T1000 (cell line): ENCODE measurements around the gene FOS.
"Not testable (repeated sequence)": the region's sequence is repeated elsewhere in the genome, so short reads cannot be mapped to it uniquely, and the experiment has no call there.

Experiments used
- DNase-seq: peaks from one replicate; lab custom pipeline; 2025; ENCODE audit warnings: mixed read lengths; lab: John Stamatoyannopoulos, UW

Gene FOS

DNA sequence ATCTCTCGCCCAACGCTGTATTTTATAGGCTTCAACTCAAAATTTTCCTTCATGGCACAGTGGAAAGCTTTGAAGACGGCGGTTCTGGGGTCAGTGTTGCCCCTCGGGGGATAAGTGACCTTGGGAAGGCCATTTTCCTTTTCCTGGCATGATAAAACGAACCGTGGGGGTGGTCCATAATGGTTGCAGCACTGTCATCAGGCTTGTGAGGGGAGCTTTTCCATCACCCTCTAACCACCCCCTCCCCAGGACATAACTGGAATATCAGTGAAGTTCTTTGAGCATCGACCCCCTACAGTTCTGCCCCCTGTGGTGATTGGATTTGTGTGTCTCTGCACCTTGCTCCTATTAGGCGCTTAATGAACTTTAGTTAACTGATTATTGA, 16.0 kb downstream of the FOS start:
- no peak for DNase-seq

- no peak for DNase-seq
These were observed 16.4 kb downstream of the FOS start for GRCh38 chr14:75295061-75295461.

DNA sequence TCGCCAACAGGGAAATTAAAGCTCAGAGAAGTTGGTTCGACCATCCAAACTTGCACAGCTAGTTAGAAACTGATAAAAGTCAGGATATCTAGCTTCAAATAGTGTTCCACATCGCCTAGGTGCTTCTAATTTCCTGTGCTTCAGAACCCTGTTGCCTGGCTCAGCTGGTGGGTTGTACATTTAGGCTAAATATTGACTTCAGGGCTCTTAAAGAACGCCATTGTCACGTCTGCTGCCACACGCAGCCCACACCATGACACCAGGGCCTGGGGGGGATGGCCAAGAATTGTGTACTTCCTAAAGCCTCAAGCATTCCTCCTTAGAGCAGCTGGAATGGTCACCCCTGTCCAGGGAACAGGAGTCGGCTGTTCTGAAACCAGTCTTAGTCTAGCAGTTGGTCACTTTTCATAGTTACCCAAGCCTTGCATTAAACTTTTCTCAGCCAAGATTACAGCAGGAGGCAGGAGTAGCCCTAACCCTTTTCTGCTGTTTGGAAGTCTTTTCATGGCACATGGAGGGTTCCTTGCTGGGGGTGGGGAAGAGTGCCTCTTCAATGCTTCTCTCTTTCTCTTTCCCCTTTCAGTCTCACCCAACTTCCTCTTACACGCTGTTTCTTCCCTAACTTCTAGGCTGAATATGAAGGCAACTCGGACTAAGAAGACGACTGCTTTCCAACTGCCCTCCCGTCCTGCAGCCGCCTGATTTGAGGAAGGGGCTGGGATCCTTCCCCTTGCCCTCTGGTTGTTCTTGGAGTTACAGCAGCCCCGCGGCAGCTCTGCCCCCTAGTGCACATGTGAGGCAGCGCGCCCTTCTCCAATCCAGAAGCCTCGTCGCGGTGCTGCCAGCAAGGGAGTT, 17.1 kb downstream of the FOS start:
- DNase-seq: peak; percentile 44

- no peak for DNase-seq
These were observed 18.9 kb downstream of the FOS start for GRCh38 chr14:75297411-75298040.

DNA sequence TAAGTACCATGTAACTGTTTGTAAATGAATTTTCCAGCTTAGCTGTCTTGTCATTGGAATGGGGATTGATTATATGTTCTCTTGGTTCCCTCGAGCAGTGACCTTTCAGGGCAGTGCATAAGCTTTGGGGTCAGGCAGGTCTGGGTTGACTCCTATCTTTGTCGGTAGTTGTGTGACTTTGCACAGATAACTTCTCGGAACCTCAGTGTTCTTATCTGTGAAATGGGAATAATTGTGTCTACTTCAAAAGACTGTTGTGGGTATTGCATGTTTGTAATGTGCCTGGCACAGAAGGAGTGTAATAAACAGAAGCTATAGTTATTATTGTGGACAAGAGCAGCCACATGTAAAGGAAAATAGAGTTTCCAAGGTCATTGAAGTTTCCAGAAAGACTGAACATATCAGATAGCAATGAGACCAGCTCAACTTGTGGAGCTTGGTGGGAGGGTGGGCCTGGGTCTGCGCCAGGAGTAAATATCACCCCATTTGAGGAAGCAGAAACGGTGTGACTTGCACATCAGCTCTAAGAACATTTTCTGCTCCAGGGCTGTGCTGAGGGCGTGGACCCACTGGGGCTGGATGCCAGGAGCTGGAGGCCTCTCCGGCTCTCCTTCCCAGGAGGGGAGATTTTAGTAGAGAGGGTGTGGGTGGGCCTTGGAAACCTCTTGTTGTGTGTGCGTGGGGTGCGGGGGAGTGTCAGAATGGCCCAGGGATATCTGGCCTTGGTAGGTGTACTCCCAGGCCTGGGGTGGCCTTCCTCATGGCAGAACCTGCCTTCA, 19.7 kb downstream of the FOS start:
- DNase-seq: no peak

DNA sequence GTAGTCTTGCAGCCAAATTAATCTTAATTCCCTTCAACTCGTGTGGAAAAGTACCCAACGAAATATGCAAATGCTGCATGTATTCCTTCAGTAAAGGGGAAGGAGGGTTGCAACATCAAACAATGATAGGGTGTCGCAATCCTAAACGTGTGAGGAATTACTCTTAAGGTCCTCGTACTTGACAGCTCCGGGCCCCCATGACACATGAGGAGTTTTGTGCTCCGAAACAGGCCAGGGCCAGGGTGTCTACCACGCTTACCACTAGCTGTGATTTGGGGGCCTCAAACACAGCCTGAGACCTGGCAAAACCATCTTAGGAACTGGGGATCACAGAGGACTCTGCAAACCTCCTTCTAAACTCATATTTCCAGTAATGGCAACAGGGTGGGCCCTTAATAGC, 20.4 kb downstream of the FOS start:
- DNase-seq: no peak

DNA sequence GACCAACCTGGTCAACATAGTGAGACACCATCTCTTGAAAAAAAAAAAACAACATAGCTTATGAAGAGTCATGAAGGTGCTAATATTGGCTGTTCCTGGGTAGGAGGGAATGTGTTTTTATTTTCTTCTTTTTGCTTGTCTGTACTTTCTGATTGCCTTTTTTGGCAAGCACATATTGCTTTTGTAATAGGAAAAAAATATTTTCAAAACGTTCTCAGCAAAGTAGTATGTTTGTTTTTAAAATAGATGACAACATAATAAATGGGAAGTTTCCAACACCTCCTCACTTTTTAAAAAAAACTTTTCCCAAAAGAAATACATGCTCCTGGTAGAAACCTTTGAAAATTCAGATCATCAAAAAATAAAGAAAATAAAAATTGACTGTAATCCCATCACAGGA, 20.9 kb downstream of the FOS start:
- no peak for DNase-seq

GRCh38 chr14:75301666-75302325, 23.2 kb downstream of the FOS start:
- no peak for DNase-seq

DNA sequence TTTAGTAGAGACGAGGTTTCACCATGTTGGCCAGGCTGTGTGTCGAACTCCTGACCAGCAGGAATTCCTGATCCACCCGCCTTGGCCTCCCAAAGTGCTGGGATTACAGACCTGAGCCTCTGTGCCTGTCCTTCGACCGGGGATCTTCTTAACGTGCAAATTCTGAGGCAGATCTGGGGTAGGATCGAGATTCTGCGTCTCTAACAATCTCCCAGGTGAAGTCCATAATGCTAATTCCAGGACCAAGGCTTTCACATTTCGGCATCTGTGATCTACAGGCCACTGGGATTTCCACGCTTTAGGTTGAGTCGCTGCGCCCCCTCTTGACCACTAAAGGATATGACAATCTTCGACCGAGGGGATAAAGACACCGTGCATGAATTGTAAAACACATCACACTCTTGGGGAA, 24.8 kb downstream of the FOS start:
- peak; percentile 32 for DNase-seq

GRCh38 chr14:75306410-75306809, 27.8 kb downstream of the FOS start:
- not testable (repeated sequence) for DNase-seq

GRCh38 chr14:75306927-75307699, 28.5 kb downstream of the FOS start:
- no peak for DNase-seq

DNA sequence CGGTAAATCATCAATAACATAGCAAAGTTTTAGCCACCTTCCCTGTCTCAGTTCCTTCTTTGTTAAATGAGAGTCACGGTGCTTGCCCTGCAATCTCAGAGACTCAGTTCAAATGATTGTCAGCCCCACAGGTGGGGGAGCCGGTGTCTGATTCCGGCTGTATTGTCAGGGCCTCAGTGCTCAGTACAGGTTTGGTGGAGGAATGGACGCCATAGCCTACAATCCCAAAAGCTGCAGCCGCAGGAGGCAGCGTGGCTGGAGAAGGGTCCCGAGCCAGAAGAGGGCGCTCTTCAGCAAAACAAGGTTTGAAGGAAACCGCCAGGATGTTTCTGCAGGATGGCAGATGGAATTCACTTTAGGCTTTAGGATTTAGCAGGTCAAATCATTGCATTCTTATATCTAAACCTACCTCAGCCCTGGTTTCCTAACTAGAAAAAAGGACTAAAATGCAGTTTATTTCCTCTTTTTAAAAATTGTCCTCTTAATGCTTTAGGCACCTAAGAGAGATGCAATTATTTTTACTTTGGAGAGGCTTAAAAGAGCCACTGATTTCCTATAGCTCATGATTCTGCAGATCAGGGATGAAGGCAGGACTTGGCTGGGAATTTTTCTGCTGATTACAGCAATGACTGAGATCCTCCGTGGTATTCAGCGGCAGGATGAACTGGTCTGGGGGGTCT, 29.2 kb downstream of the FOS start:
- DNase-seq: peak; percentile 63

GRCh38 chr14:75308991-75309390, 30.4 kb downstream of the FOS start:
- DNase-seq: not testable (repeated sequence)

DNA sequence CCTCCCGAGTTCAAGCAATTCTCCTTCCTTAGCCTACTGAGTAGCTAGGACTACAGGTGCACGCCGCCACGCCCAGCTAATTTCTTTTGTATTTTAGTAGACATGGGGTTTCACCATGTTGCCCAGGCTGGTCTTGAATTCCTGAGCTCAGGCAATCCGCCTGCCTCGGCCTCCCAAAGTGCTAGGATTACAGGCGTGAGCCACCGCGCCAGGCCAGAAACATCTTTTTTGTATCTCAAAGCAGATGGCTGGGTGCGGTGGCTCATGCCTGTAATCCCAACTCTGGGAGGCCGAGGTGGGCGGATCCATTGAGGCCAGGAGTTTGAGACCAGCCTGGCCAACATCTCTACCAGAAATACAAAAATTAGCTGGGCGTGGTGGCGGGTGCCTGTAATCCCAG, 30.9 kb downstream of the FOS start:
- not testable (repeated sequence) for DNase-seq

DNA sequence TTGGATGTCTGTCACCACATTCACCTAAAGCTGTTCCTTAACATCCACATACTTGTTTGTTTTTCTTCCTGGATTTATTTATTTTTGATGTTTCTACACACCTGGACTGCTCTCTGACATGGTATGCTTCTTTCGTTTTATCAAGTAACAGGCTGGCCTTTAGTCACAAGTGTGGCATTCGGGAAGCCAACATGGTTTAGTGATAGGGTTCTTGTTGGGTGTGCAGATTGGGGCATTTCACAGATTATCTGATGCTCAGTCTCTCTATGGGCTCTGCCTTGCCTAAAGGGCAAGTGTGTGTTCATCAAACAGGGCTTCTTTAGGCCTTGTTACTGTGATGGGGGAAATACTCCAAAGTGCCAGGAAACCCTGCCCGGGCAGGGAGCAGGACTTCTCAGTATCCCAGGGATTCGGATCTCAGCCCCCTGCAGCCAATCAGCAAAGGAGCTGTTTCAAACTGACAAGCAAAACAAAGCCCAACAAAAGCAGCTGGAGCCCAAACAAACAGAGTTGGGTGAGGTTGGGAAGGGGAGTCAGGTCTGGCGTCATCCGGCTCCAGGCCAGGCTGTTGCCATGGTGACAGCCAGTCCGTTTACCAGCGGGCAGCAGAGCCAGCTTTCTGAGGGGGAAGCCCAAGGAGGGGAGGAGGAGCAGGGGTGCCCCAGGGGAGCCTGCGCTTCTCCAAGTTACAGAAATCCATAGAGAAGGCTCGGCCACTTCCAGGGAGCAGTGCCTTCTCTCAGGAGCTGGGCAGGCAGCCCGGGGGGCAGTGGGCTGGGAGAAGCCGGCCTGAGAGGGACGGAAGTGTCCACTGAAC, 31.9 kb downstream of the FOS start:
- DNase-seq: peak; percentile 85

GRCh38 chr14:75311356-75311755, 32.7 kb downstream of the FOS start:
- DNase-seq: no peak

DNA sequence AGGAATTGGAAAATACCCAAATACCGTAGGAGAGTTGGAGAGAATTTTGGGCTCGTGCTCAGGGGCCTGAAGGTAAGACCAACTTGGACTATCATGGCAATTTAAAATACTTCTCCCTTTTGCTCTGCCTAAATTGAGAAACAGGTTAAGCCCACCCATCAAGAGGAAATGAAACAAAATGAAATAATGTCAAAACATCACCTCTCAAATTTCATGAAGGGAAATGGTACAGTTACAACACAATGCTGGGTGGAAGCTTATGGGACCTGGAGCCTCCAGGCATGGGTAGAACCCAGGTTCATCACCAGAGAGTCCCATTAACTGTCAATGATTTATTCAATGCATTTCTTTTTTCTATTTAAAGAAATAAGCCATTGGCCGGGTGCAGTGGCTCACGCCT, 33.7 kb downstream of the FOS start:
- no peak for DNase-seq

GRCh38 chr14:75313294-75313693, 34.7 kb downstream of the FOS start:
- DNase-seq: no peak

- DNase-seq: no peak
These were observed 36.5 kb downstream of the FOS start for GRCh38 chr14:75315144-75315543.

DNA sequence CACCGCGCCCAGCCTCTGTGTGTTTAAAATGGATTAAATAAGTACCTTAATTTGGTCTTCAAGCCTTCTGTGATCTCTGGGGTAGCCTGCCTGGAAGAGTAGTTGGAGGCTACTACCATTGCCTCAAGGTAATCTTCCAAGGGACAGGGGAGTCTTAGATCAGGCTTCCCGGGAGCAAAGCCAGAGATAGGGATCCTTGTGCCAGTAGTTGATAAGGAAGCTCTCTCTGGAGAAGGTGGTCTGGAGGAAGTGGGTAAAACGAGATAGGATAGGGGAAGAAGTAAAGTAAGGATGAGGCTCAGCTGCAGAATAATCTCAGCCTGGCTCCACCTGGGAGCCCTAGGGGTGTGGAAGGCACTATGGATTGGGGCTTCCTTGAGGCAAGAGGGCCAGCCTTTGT, 38.5 kb downstream of the FOS start:
- DNase-seq: no peak
